GM21576 (cell line): ENCODE measurements around the gene SPATA1.
"Not testable (repeated sequence)": the region's sequence is repeated elsewhere in the genome, so short reads cannot be mapped to it uniquely, and the experiment has no call there.

ENCODE experiments used
- ATAC-seq: cut with Tn5 transposase; IDR thresholded peaks from one replicate; pipeline ENCODE4 v1.9.1; 2021; ENCODE audit warnings: mild to moderate bottlenecking, moderate library complexity; ENCODE audit not compliant: unreplicated experiment

SPATA1 gene

GRCh38 chr1:84506002-84506728, at the start of gene SPATA1, which contains the start of gene GNG5:
SPATA1 (plus strand) TSS chr1:84506386; CDS start chr1:84516360, 9,974 bp downstream.
GNG5 (minus strand) TSS chr1:84506581; CDS start chr1:84506091, 490 bp downstream.
- ATAC-seq, result peak; percentile 78

- ATAC-seq, result no peak
Observed at GRCh38 chr1:84462118-84462517, 44.1 kb upstream of the SPATA1 start.

- ATAC-seq, result no peak
Observed at GRCh38 chr1:84467298-84467697, 38.9 kb upstream of the SPATA1 start.

- ATAC-seq, result no peak
Observed at GRCh38 chr1:84476225-84476624, 30.0 kb upstream of the SPATA1 start.

GRCh38 chr1:84478876-84479868, 27.0 kb upstream of the SPATA1 start, which contains the start of gene RPF1:
RPF1 (plus strand) TSS chr1:84479266; CDS start chr1:84479282, 16 bp downstream.
- peak; percentile 95 for ATAC-seq

- ATAC-seq, result peak; percentile 16
Observed at GRCh38 chr1:84479998-84480397, 26.2 kb upstream of the SPATA1 start.

- no peak for ATAC-seq
Observed at GRCh38 chr1:84480650-84481049, 25.5 kb upstream of the SPATA1 start.

GRCh38 chr1:84481317-84481716, 24.9 kb upstream of the SPATA1 start:
- ATAC-seq, result no peak

GRCh38 chr1:84488107-84488506, 18.1 kb upstream of the SPATA1 start:
- ATAC-seq, result no peak

GRCh38 chr1:84489766-84490165, 16.4 kb upstream of the SPATA1 start:
- no peak for ATAC-seq

- ATAC-seq, result no peak
Observed at GRCh38 chr1:84492726-84493125, 13.5 kb upstream of the SPATA1 start.

GRCh38 chr1:84493747-84494146, 12.4 kb upstream of the SPATA1 start:
- ATAC-seq, result no peak

- no peak for ATAC-seq
Observed at GRCh38 chr1:84496498-84496897, 9.7 kb upstream of the SPATA1 start.

- ATAC-seq, result no peak
Observed at GRCh38 chr1:84497631-84498275, 8.4 kb upstream of the SPATA1 start.

- ATAC-seq, result no peak
Observed at GRCh38 chr1:84502927-84503326, 3.3 kb upstream of the SPATA1 start.

- ATAC-seq, result no peak
Observed at GRCh38 chr1:84504580-84505492, 1.4 kb upstream of the SPATA1 start.

GRCh38 chr1:84505493-84506001, 639 bp upstream of the SPATA1 start:
- ATAC-seq, result peak; percentile 28

- ATAC-seq, result no peak
Observed at GRCh38 chr1:84506729-84507453, 705 bp downstream of the SPATA1 start.

- not testable (repeated sequence) for ATAC-seq
Observed at GRCh38 chr1:84507887-84508286, 1.7 kb downstream of the SPATA1 start.
